T1000 (cell line): Measurements from ENCODE around the gene AHRR.
"Not testable (repeated sequence)": the region's sequence is repeated elsewhere in the genome, so short reads cannot be mapped to it uniquely, and the experiment has no call there.

ENCODE experiments used
- DNase-seq: peaks from one replicate; lab custom pipeline; 2025; ENCODE audit warnings: mixed read lengths; lab: John Stamatoyannopoulos, UW

AHRR gene

GRCh38 chr5:367358-368130, 46.0 kb downstream of the AHRR start:
- no peak for DNase-seq

GRCh38 chr5:368183-369084, 46.9 kb downstream of the AHRR start:
- no peak for DNase-seq

DNA sequence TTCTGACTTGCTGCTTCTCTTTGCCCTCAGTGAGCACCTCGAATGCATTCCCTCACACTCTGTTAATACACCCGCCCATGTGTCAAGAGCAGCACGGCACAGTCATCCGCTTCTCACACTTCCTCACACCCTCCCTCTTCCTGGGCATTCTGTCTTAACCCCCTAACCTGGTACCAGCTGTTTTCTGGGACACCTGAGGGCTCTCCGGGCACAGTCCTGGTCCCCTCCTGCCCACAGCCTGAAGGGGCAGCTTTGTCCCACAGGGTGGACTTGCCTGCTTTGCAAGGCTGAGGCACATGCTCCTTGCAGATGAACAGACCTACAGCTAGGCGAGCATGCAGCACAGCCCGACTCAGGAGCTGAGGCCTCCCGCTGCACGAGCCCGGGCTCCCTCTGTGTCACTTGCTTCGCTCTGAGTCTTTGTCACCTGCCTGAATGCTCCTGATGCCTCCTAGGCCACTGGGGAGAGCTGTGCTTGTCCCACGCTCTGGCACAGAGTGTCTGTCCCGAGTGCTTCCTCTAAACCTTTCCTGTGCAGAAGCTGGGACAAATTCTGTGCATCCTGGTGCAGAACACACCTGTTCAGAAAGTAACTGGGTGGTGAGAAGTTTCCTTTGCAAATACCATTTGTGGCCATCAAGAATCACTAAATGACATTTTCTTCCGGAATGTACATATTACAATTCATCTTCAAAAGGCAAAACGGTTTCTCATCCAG, 47.8 kb downstream of the AHRR start:
- DNase-seq = no peak

DNA sequence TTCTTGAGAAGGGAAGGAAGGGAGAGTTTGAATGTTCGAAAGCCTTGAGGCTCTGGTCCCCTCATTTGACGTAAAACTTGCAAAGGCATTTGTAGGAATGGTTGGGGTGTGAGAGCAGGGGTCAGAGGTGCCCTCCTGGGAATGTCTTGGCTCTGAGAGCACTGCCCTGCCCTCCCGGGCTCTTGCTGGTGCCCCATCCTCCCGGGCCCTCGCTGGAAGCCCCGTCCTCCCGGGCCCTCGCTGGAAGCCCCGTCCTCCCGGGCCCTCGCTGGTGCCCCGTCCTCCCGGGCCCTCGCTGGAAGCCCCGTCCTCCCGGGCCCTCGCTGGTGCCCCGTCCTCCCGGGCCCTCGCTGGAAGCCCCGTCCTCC, 48.3 kb downstream of the AHRR start:
- not testable (repeated sequence) for DNase-seq

GRCh38 chr5:370311-370958, 48.9 kb downstream of the AHRR start:
- DNase-seq = no peak

DNA sequence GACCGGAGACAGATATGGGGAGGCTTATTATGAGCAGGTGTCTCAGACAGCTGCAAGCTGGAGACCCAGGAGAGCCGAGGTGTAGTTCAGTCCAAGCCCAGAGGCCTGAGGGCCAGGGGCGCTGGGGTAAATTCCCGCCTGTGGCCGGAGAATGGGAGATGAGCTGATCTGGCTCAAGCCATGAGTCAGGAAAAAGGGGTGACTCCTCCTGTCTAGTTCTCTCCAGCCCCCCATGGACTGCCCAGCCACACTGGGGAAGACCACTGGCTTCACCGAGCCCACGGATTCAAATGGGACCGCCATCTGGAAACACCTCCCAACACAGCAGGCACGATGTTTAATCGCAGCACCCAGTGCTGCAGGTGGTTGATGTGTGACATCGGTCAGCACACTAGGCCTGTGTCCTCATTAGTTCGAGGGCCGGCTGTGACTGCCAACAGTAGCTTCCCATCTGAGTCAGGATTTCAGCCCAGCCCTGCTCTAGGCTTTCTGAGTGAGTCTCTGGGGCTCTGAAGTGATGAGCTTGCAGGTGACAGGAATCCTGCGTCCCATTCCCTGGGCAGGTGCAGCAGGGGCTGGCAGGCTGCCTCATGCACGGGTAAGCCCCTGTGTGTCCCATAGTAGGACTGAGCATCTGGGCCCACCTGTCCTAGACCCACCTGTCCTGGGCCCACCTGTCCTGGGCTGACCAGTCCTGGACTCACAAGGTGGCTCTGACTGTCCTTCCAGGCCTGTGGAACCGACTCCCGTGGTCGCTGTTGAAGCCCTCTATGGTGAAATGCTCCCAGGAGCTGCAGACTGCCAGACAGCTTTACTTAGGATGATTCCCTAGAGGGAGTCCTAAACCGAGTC, 49.7 kb downstream of the AHRR start:
- no peak for DNase-seq

DNA sequence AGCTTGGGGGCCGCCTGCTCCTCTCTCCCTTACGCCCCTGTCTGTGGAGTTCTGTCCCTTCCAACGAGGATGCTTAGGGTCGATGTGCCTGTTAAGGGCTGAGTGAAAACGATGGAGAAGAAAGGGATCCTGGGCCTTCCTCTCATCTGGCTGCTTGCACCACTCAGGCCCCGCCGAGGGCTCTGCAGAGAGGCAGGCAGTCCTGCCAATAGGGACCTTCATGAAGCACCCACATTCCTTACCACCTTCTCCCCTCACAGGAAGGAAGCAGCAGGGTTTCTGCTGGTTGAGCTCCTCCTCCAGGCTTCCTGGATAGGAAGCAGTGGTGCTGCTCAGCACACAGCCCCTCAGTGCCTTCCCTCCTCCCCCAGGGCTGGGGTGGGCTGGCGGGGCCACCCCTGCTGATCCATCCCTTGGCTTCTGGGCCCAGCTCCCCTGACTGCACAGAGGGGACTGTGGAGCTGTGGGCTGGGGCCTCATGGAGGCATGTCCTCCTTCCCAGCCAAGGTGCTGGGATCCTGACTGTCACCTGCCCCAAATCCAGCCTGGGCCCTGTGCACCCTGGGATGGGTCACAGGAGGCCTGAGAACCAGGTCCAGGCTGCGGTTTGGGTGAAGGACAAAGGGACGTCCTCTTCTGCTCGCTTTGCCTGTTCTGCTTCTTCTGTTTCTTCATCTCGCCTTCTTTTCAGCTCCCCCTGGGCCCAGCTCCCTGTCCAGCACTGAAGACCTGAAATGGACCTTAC, 50.5 kb downstream of the AHRR start:
- DNase-seq = no peak

DNA sequence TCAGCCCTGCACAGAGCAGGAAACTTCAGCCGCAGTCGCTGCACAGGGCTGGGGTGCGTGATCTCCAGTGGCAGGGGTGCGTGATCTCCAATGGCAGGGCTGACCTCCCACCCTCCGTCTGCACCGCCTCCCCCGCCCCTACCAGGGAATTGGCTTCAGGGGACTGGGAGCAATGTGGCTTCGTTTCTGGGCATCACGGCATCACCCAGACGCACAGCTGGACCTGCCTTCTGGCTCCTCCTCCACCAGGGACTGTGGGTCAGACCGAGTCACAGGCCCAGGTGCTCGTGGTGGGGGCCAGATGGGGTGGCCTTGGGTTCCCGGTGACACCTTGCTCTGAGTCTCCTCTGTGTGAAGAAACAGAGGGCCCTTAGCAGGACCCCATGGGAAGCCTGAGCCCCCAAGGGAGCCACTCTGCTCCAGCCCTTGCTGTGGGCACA, 51.1 kb downstream of the AHRR start:
- no peak for DNase-seq

GRCh38 chr5:372996-373709, 51.6 kb downstream of the AHRR start:
- DNase-seq = no peak

DNA sequence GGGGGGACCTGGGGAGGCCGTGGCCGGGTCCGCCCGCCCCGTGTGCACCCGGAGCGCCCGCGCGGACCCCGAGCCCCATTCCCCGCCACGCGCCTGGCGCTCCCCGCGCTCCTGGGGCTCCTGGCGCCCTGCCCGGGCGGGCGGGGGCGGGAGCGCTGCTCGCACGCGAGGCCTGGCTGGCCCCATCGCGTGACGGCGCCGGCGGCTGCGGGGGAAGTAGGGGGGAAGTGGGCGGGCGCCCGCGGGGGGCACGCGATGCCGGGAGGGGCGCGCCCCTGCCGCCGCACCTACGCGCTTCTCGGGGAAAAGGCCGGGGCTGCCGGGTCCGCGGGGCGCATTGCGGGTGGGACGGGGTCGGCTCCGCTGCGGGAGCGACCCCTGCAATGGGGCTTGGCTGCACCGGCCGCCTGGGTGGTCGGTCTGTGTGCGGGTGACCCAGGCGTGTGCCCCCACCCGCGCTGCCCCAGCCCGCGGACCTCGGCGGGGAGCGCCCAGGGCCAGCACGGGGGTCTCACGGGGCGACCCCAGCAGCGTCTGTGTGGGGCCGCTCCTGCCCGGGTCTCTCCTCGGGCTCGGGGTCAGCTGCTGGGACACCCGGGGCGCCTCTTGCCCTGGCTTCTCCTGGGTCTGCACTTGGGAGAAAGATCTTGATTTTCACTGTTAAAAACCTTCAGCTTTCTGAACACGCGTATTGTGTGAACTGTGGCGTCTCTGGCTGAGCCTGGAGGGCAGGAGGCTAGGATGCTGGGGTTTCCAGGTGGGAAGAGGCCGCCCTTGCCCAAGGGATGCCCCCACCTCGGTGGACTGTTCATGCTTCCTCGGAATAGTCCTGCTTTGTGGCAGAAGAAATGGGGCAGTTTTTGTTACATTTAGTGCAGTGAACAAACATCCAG, 52.4 kb downstream of the AHRR start:
- no peak for DNase-seq

DNA sequence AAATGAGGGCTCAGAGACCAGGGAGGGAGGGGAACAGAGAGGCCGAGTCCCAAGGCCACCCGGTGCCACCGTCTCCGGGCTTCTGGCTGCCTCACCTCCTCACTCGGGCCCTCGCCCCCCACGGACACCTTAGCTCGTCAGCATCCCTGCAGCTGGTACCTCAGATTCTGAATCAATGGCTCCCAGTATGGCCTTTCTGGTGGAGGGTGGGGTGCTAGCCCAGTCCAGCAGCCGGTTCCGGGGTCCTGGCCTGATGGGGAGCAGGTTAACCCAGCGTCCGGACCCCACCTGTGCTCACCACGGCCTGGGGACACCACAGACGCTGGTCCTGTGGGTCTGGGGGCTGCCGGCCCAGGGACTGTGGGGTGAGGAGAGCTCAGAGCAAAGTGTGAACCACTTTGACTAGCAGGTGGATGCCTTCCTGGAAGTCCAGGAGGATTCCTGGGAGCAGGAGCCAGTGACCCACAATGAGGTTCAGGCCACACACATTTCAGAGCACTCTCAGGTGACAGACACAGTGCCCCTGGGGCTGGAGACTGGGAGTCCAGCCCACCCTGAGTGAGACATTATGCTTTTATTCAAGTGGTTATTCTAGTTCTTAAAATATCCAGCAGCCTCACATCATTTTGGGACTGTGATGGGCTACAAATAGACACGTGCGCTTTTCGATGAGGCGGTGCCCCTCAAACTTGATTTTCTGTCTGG, 53.3 kb downstream of the AHRR start:
- DNase-seq = no peak

GRCh38 chr5:375336-375920, 53.9 kb downstream of the AHRR start:
- DNase-seq = no peak

DNA sequence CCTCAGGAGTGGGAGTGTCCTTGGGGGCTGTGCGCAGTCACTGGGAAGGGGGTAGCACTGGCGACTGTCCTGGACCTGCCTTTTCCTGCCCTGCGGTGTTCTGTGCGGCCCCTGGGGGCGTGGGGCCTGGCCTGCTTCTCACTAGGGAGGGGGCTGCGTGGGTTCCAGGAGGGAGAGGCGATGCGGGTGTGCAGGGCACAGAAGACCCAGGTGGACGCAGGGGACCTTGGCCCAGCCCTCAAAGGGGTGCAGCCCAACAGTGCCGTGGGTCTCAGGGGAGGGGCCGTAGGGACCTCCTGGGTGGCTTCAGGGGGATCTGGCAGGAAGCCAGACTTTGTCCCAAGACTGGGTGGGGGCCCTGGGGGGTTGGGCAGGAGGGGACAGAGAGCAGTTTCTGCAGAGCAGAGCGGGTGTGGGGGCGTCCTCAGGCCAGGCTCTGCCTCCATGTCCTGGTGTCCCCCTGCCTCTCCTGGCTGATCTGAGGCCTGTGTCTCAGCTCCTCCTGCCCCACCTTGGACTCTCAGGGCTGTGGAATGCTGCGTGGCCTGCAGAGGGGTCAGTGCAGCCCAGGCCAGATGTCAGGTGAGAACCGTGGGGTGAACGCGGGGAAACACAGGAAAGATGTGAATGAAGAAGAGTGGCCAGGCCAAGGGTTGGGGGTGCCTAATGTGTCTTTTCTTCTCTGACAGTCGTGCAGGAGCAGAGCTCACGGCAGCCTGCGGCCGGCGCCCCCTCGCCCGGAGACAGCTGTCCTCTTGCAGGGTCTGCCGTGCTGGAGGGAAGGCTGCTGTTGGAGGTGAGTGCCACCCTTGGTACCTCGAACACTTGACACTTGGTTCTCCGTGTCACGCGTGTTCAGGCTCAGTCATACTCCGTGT, 54.6 kb downstream of the AHRR start:
- no peak for DNase-seq

- DNase-seq = no peak
Measured at GRCh38 chr5:376799-377325, 55.3 kb downstream of the AHRR start.

GRCh38 chr5:377326-377981, 55.9 kb downstream of the AHRR start:
- DNase-seq = no peak
